Astrocyte of the hippocampus (primary cell): ENCODE results near the gene SEPTIN2.
"Not testable (repeated sequence)": the region's sequence is repeated elsewhere in the genome, so short reads cannot be mapped to it uniquely, and the experiment has no call there.

Experiments used
- DNase-seq: peaks from one replicate; pipeline ENCODE4 v3.0.0; 2011; ENCODE audit warnings: low read depth, low spot score

The SEPTIN2 gene

DNA sequence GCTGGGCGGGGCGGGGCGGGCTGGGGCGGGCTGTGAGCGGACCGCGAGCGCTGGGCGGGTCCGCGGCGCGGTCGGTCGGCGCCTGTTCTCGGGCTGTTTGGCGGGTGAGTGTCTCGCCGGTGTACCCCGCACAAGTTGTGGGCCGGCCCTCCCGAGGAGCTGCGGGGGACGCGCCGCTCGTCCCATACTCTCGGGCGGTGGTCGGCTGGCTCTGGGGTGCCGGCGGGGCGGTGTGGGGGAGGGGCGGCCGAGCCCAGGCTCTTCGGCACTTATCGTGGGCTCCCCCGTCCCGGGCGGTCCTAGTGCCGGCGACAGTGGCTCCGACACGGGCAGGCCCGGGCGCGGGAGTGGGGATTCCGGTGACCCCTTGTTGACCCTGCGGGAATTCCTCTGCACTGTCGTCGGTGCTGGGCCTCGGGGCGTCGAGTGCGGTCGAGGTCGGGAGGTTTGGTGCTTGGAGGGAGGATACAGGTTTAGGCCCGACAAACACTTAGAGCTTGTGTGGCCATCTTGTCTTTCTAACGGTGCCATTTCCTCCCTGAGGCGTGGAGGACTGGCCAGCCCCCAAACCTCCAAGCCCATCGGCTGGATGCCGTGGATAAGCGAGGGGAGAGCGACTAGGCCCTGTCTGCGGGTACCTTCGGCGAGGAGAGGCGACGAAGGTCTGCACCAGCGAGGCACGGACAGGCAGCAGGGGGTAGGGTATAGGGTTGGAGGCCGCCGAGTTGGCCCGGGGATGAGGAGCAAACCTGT is at the start of gene SEPTIN2:
Gene SEPTIN2 (plus strand): TSS at position 47 of the 753 bp plus-strand sequence. CDS start 8,308 bp downstream, outside the sequence.
- no peak for DNase-seq

DNA sequence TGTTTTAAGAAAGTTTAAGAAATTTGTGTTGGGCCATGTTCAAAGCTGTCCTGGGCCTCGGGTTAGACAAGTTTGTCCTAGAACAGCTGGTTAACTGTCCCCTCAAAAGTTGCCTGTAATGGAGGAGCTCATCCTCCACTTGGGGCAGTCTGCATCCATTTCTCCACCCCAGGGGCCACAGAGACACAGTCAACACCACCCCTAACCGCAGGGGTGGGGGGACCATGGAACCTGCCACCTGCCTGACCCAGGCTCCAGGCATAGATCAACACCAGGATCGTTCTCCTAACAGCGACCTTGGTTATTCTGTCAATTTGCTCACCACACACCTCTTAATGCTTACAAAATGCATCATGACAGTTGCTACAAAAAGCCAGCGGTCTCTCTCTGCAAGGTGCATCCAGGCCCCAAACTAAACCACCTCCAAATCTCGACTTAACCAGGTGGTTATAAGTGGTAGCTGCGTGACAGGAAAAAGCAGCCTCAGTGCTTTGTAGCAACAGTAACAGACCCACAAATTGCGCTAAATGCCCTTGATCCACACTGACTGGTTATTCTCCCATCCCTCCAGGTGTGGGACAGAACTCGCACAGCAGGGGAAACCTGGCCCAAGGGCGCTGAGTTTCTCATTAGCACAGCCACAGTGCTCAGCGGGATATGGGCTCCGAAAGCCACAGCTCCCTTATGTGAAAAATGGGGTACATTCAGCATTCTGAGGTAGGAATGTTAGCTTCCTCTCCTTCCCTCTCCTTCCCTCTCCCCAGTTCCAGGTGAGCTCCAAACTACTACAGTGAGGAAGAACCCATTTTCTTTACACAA is 48.3 kb upstream of the SEPTIN2 start:
- DNase-seq: no peak

DNA sequence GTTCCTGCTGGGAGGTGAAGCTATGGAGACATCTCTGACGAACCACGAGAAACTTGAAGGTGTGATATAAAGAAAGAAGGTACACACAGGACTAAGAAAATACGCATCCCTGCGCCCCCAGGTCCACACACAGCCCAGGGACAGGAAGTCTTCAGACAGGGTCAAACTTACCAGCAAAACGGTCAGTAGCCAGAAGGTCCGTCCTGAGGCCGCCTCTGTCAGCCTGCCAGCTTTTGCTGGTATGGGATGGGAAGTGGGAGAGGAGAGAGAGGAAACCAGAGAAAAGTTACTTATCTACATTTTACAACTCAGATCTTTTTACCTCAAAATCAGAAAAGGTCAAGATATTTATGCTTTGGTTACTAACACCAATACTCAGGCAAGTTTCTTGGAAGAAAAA is 47.4 kb upstream of the SEPTIN2 start:
- no peak for DNase-seq

DNA sequence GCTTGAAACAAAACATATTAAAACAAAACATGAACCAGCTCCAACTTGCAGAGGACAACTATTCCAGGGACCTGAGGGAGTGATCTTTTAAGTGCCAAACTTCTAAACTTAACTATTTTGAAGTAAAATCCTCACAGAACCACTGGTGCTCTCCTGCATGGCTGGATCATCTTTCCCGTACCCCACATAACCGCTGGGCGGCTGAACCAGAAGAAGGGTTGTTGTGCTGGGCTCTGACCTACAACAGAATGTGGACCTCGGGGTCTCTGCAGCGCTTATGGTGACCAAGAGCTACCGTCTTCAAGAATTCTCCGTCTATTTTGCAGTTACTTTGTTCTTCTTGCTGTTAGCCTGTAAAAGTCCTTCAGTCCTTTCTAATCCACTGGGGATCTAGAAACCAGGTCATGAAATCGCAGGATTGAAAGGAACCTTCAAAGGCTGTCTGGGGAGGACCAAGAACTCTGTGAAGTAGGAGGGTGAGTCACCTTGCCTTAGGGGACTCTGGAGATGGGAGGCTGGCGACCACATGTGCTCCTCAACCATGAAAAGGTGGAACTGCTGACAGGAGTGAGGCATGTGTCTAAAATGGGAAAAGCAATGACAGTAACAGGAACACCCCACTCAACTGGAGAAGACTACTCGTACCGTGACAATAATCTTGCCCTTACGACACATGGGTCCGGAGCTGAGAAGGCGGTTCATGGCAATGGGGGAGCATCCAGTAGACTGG is 46.8 kb upstream of the SEPTIN2 start:
- DNase-seq: peak; percentile 14

DNA sequence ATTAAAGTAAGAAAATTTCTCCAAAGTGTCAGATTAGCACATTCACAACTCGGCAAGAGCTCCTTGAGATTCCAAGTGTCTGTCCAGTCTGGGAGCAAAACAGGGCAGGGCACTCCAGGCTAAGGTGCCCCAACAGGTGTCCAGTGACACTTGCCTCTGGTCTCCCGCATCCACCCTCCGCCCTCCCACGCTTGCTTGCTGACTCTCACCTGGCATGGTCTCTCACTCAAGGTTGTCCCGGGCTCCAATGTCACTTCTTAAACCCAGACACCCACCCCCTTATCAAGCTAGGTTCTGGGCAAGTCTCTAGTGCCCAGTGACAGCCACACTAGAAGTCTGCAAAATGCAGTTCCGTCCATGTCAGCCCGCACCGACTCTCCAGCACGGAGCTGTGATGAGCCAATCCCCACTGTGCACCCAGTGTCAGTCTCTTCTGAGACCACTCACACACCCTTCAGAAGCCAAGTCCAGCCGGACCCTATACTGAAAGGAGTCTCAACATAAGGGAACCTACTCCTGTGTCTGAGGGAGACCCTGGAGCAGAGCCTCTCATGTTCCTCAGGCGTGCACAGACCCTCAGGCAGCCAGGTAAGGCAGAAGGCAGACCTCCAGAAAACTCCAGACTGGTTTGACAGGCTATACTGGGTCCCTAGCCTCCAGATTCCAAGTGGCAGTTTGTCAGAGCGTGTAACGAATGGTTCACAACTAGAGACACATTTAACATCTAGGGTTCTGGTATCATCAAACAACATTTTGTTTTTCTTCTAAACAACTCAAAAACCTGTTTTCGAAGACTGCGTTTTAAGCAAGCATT is 45.8 kb upstream of the SEPTIN2 start:
- no peak for DNase-seq

DNA sequence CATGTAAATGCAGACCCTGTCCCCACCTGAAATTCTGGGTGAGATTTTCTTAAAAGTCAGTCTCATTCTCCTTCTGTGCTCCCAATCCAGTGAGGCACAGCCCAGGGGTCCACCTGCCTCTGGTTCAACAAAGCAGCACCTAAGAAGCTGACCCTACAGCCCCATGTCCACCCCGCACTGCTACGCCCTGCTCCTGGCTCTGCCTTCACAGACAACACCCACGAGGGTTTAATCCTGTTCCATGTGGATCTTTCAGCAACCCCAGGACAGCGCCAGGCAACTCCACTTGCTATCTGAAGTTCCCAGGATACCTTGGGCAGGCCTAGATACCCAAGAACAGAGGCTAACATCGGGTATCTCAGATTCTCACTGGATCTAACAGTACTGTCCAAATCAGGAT is 45.2 kb upstream of the SEPTIN2 start:
- no peak for DNase-seq

DNA sequence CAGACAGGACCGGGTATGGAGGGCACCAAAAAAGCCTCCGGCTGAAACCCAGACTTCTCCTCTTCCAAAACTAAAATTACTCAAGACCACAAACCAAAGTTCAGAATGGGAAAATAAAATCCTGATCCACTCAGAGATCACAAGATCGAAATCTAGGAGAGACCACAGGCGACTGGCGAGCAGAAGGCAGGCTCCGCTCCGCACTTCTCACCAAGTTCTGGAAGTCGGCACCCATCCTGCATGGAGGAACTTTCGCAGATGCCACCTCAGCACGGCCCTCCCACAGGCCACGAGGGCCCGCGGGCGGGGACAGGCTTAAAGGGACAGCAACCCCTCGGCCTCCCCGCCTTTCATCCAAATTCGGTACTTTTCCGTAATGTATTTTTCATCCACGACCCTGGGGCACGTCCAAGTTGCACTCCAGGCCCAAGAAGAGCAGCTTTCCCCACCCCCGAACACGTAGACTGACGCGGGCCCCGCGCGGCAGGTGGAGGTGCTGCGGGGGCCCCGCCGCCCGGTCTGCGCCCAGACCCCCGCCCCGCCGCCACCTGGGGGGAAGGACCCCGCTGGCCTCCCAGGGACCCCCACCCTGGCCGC is 43.9 kb upstream of the SEPTIN2 start:
- DNase-seq: peak; percentile 90

DNA sequence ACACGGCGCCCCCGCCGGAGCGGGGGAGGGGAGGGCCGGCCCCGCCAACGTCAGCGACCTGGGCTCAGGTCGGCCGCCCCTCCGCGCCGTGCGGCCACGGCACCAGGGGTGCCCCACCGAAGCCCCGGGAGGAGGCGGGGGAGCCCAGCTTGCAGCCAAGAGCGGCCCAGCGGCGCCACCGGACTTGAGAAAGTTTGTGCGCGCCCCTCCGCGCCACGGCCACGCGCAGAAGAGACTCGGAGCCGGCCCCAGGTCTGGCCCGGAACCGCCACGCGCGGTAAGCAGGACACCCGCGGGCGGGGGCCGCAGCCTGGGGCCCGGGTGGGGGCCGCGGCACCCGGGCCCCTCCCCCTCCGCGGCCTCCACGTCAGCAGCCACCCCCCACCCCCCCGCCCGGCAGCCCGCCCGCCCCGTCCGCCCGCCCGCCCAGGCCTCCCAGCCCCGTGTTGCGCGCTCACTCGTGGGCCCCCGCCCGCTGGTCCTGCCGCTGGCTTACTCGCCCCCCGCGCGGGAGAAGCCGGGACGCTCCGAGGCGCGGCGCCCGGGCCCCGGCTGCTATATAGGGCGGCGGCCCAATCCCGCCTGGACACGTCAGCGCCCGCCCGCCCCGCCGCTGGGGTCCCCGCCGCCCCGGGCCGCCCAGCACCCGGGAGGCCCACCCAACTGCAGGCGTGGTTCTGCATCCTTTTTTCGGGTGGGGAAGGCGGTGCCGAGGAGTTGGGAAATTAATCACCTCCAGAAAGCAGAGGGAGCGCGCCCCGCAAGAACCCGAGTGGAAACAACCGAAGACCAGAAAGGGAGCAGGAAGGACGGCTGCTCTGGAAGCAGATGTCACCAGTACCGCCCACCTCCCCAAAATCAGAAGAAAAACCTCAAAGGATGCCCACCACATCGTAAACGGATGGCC is 43.2 kb upstream of the SEPTIN2 start:
- peak; percentile 84 for DNase-seq

DNA sequence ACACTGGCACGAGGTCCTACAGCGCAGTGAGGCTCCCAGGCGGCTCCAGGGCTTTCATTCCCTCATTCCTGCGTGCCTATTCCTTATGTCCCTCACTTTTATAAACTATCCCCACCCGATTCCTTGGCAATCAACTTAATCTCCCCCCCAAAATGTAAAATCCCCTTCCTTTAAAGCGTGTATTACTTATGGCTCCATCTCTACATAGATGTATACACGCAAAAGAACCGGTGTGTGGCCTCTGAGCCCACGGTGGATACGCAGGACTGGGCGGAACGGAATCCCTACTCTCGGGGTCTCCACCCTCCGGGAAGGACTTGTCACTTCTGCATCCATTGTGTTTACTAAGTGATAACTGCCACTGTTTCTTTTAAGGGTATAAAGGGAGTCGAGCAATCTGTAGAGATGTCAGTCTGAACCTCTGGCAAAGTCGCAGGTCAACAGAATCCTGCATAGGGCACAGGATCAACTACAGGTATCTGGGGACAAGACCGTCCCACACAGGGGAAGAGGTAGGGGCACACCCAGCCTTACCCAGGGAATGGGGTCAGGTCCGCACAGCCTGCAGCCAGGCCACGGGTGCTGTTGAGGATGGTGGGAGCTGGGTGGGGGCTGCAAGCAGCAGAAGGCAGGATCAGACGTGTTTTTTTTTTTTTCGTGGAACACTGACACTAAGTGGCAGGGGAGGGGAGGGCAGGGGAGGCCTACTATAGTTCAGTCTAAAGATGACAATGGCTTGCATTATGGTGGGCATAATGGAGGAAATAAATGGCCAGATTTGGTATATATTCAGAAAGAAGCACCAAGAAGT is 42.3 kb upstream of the SEPTIN2 start:
- peak; percentile 13 for DNase-seq

DNA sequence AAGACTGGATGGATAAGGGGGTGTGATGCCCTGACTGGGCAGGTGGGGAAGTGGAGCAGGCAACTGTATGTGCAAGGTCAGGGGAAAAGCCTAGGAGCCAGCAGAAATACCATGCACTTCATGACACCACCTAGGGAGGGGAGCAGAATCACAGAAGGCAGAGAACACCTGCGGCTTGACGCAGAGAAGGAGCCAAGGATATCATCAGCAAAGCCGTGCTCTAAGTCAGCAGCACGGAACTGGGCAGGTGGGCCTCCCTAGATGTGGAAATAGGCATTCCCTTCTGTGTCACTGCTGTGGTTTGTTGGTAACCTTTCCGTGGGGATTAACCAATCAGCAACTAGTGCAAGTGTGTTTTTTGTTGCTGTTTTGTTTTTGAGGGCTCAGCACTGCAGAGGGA is 41.6 kb upstream of the SEPTIN2 start:
- DNase-seq: no peak

DNA sequence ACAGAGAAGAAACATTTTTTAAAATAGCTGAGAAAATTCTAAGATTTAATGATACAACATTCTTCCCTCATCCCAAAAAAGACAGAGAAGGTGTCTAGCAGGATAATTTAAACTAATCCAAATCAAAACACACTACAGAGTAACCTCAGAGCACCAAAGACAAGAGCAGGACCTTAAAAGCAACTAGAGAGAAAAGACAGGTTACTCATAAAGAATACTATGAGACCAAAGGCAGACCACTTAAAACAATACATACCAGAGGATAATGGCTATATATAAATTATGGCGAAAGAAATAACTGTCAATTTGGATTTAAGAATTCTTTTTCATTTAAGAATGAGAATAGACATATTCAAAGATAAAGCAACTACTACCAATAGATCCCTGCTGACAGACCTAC is 40.2 kb upstream of the SEPTIN2 start:
- no peak for DNase-seq

DNA sequence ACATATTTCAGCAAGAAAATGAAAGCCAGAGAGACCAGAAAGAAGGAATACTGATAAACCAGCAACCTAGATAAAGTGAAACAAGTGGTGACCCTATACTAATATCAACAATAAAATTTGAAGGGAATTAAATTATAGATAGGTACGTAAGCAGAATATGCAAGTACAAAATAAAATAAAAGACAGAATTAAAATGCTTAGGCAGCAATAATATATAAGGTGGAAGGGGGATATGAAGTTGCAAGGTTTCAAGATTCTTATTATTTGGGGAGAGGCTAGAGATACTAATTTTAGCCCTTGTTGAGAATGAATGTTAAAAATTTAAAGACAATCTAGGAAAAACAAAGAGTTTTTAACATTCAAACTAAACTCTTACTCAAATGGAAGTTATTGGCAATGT is 39.8 kb upstream of the SEPTIN2 start:
- DNase-seq: no peak

DNA sequence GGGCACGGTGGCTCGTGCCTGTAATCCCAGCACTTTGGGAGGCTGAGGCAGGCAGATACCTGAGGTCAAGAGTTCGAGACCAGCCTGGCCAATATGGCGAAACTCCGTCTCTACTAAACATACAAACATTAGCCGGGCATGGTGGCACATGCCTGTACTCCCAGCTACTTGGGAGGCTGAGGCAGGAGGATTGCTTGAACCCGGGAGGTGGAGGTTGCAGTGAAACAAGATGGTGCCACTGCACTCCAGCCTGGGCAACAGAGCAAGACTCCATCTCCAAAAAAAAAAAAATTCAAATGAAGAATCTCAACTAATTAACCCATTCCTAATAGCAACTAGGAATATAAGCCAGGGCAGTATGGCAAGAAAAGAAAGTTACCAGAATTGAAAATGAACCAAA is 37.4 kb upstream of the SEPTIN2 start:
- not testable (repeated sequence) for DNase-seq

DNA sequence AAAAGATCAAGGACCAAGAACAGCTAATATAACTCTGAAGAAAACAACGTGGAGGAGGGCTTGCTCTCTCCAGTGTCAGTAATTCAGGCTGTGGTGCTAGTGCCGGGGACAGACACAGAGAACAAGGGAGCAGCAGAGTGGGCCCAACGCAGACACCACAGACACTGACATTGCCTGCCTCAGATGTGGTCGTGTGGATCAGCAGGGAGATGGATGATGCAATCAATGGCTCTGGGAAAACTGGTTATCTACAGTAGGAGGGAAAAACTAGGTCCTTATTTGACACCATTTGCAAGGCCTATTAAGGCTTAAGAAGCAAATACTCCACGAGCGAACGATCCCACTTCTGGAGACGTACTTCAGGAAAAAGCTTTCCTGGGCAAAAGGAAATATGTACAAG is 36.3 kb upstream of the SEPTIN2 start:
- DNase-seq: no peak

DNA sequence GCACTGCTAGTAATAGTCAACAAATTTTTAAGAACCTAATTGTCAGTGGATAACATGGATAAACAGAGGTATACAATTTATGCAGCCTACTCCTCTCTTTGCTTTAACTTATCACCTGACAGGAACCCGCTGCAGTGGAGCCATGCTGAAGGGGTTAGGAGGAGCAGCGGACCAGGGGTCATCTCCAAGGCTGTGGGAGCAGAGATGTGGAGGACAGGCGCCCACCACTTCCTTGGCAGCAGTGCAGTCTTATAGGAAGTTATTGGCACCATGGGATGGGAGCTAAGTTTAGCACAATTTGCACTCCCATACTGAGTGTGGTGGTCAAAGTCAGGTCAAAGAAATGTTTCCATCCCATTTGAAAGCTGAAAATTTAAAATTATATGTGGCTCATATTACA is 35.9 kb upstream of the SEPTIN2 start:
- no peak for DNase-seq

DNA sequence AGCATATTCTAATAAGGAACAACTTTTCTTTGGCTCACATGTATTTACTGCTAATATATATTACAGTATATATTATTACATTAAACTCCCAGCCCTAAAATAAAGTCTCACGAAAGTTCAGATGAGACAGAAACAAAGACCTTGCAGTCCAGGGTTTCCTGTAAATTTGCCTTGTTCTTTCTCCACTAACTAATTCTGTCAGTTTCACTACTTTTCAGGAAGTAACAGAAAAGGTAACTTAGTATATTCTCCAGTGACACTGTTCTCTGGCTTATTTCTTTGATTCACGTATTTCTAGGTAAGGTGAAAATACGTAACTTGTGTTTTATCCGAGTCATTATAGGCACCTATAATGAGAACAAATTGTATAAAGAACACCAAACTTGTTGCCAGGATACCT is 35.4 kb upstream of the SEPTIN2 start:
- DNase-seq: no peak

DNA sequence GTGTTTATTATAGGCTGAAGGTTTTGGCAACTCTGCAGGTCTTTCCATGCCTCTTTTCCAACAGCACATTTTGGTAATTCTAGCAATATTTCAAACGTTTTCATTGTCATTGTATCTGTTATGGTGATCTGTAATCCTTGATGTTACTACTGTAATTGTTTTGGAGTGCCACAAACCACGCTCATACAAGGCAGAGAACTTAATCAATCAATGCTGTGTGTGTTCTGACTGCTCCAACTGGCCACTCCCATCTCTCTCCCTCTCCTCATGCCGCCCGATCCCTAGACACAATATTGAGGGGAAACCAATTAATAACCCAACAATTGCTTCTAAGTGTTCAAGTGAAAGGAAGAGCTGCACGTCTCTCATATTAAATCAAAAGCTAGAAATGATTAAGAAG is 33.2 kb upstream of the SEPTIN2 start:
- no peak for DNase-seq

DNA sequence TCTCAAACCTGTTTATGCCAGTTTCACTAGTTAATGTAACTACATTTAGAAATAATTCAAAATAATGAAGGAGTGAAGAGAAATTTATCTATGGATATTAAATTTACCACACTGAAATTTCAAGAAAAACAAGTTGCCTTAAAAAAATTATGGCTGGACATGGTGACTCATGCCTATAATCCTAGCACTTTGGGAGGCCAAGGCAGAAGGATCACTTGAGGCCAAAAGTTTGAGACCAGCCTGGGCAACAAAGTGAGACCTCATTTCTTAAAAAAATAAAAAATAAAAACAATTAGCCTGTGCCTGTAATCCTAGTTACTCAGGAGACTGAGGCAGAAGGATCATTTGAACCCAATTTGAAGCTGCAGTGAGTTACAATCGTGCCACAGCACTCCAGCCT is 30.1 kb upstream of the SEPTIN2 start:
- no peak for DNase-seq
